G401 (cell line): Measurements from ENCODE around the gene IL31. TPM values are rescaled to one million over a fixed set of nuclear protein-coding genes. Genes with fewer than 3 reads are reported as not detected.
A peak's percentile ranks its signal among the peaks of the same experiment; 100 is the strongest.
"Not testable (repeated sequence)": the region's sequence is repeated elsewhere in the genome, so short reads cannot be mapped to it uniquely, and the experiment has no call there.

Experiments
- DNase-seq: peaks from one replicate; pipeline ENCODE4 v3.0.0-alpha.2; 2015; ENCODE audit warnings: low spot score
- in situ Hi-C: cut with HindIII; loops from 2 replicates; pipeline ENCODE4 v1.10.0; 2016; ENCODE audit warnings: low sequenced_read_pairs, mixed read lengths
- total RNA-seq: library from RNA; depleted of rRNA; stranded (reverse); fragments of >200 nt; shearing (Covaris generic); gene quantifications from 2 replicates; pipeline ENCODE4 v1.2.3, GENCODE V29; 2014

Gene IL31
- total RNA-seq, 1 experiment from 2014 or later: not detected

DNA sequence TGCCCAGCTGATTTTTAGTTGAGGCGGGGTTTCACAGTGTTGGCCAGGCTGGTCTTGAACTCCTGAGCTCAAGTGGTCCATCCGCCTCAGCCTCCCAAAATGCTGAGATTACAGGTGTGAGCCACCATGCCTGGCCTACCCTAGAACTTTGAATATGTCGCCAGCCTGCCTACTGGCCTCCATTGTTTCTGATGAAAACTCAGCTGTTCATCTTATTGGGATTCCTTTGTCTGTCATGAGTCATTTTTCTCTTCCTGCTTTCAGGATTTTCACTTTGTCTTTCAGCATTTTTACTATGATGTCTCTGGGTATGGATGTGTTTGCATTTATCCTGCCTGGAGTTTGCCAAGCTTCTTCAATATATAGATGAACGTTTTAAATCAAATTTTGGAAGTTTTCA lies 21.4 kb upstream of the IL31 start:
- DNase-seq: no peak
- in situ Hi-C loops: no loop called here

DNA sequence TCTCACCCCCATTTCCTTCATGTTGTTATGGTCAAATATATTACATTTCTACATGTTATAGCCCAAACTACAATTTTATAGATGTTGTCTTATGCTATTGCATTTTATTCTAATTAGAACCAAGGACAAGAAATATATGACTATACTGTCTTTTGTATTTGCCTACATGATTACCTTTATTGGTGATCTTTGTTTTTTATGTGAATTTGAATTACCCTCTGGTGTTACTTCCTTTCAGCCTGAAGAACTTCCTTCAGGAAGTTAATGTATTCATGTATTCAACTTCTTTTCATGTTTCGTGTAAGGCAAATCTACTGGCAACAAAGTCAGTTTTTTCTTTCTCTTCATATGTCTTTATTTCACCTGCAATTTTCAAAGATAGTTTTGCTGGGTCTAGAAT lies 20.8 kb upstream of the IL31 start:
- DNase-seq: no peak
- in situ Hi-C loops: no loop called here

DNA sequence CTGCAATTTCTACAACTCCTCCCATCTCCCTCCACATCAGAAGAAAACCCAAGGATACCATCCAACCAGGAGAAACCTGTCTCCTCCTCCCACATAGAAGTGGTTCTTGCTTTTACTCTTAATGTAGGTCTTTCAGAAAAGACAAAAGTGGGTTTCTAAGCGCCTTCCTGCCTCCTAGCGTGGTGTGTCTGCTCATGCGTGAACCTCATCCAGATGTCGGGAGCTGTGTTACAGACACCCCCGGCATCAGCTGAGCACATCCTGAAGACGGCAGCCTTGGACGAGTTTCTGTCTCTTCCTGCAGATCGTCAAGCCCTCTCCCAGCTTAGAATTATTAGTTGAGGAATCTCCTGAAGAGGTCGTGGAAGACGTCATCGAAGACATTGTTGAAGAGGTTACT lies 18.4 kb upstream of the IL31 start:
- DNase-seq: no peak
- in situ Hi-C loops: no loop called here

DNA sequence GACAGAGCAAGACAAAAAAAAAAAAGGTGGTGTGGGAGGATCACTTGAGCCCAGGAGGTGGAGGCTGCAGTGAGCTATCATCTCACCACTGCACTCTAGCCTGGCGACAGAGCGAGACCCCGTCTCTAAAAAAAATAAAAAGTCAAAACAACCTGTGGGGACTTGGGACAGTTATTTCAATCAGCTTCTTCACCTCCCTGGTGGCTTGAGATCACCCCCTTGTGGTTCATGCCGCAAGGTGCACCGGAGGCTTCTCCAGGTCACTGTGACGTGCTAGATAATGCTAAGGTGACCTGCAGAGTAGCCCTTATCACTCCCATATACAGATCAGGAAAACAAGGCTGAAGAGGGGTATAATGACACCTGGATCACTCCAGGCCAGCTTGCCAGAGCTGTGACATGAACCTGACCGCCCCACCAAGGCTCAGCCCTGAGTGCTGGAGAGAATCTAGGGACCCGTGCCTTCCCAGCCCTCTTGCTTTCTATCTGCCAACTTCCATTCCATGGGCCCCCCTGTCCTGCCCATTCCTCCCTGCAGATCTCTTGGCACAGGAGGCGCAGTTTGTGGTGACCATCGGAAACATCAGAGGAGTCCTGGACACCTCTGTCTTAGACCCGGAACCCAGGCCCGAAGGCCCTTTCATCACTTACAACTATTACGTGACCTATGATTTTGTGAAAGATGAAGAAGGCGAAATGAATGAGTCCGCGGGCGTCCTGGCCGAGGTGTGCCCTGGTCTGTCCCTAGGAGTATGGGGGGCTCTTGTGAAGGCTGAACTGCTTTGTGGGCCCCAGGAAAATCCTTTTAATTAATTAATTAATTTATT lies 17.0 kb upstream of the IL31 start:
- in situ Hi-C loops: no loop called here

DNA sequence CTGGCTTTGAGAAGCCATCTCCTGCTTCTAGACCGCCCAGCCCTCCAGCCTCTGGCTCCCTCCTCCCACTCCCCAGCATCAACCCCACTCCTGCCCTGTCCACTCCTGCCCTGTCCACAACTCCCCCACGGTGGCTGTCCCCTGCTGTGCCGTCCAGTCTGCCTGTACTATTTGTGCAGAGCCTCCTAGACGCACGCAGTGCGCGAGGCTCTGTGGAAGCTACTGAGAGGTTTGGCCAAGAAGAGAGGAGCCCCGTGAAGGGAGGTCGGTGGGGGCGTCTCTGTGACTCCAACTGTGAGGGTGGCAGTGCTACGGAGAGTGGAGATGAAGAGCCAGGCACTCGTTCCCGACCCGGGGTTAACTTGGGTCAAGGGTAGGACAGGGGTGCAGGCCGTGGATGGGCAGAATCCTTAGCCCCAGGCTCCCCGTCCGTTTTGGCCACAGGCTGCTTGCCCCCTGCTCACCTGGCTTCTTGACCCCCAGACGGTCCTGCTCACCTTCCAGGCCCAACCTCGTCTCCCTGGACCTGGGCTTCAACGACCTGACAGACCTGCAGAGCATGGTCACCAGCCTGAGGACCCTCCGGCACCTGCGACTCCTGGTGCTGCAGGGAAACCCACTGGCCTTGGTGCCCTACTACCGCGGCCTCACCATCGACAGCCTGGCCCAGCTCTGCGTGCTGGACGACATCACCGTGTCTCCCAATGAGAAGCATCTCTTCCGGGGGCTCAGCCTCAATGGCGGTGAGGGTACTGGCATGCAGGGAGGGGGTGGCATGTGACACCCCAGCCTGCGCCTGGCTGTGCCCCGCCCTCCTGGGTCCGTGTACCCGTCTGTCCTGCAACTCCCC lies 15.8 kb upstream of the IL31 start:
- DNase-seq: no peak
- in situ Hi-C loops: no loop called here

More for the DNA sequence above, 17.0 kb upstream of the IL31 start:
- DNase-seq: peak; percentile 60

DNA sequence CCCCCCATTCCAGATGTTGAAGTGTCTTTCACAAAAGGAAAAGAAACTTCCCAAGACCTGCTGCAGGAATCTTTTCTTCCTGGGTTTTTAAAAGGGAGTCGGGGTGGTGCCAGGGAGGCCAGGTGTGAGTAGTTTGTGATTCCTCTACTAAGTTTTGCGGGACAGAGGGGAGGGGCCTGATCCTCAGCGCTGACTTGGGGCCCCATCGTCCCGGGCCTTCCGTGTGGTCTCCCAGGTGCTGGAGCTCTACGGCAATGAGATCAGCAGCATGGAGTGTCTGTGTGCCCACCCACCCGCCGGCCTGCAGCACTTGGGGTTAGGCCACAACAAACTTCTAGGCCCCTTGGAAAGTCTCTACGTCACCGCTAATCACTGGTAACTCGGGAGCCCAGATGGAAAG lies 13.4 kb upstream of the IL31 start:
- DNase-seq: no peak
- in situ Hi-C loops: no loop called here

DNA sequence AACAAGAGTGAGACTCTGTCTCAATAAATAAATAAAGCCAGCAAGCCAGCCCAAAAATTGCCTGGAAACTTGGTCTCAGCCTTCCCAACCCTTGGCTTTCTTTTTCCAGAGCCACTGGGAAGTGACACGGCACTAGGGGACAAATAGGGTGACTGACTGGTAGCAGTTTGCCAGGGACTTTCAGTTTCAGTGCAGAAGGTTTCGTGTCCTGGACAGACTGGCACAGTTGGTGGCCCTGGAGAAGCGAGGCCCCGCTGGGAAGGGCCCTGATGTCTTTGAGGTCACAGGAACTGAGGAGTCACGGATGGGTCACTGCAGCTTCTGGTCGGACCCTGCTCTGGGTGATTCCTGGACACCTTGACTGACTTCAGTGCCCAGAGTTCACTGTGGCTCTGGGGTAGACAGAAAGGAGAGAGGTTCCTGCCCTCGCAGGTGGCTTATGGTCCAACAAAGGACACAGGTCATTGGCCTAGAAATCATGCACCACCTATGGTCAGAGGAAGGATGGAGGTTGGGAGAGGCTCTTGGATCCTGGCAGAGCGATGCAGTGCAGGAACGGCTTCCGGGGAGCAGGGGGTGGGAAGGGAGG lies 11.6 kb upstream of the IL31 start:
- DNase-seq: no peak
- in situ Hi-C loops: no loop called here

DNA sequence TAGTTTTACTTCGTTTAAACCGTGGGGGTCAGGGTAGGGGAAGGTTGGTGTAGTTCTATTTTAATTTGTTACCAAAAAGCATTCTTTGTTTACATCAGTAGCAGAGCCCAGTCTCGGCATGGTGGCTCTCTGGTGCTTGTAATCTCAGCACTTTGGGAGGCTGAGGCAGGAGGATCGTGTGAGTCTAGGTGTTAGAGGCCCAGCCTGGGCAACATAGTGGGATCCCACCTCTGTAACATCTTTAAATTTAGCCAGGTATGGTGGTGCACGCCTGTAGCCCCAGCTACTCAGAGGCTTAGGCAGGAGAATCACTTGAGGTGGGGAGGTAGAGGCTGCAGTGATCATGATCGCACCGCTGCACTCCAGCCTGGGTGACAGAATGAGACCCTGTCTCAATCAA lies 11.1 kb upstream of the IL31 start:
- in situ Hi-C loops: no loop called here
- no peak for DNase-seq

DNA sequence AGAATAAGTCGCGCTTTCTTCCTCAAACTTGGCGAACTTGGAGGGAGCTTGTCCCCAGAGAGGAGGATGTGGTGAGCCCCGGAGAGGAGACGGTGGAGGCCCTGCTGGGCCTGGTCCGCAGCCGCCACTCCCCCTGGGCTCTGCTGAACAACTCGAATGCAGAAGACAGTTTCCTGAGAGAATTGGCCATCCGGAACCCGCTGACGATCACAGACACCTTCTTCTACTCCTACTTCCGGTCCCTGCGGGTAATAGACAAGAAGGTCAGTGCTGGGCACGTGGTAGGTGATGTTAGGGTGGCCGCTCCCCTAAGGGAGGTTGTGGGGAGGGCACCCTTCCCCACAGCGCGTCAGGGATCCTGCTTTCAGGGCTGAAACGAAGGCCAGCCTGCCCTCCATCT lies 10.5 kb upstream of the IL31 start:
- in situ Hi-C loops: loop anchor here (5.0 kb wide), 1 partner anchor 42 kb away; no protein-coding TSS in a partner anchor
- no peak for DNase-seq

DNA sequence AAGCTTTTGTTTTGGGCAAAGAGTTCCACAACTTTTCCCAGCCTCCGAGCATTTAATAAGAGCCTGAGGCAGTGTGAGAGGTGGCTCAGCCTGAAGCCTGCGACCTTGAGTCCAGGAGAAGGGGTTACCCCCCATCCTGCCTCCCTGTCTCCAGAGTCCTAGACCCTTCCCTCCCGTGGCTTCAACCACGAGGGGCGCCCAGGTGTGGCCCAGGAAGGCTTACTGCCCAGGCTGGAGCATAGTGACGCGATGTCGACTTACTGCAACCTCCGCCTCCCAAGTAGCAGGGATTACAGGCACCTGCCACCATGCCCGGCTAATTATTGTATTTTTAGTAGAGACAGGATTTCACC lies 9.5 kb upstream of the IL31 start:
- in situ Hi-C loops: loop anchor here (5.0 kb wide), 1 partner anchor 41 kb away; no protein-coding TSS in a partner anchor
- DNase-seq: no peak

DNA sequence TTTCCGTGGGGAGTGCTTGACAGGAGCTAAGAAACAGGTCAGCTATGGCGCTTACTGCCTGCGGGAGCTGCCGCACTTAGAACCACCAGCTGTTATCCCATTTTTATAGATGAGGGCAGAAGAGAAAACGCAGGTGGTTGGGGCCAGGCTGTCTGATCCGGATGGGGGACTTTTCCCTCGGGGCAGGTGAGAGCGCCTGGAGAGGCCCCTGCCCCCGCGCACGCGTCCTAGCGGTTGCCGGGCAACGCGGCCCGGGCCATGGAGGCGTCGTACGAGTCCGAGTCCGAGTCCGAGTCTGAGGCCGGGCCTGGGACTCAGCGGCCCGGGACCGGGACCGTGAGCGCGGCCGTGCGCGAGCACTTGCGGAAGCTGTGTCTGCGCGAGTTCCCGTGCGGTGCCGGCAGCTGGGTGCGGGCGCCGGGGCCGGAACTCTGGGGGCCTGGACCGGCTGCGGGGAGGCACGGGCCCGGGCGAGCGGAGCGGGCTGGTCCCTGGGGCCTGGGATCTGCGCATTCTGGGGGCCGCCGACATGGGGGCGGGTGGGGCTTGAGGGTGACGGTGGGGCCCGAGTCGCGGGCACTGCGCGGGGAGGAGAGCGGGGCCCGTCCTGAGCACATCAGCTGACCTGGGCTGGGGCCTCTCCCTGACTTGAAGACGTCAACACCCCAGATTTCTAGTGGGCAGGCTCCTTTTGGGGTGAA lies 9.0 kb upstream of the IL31 start, which contains the start of gene LRRC43:
LRRC43 (plus strand) TSS at position 237 of the 701 bp plus-strand sequence; CDS start at position 259, 22 bp downstream.
- peak; percentile 36 for DNase-seq
- in situ Hi-C loops: loop anchor here (5.0 kb wide), 1 partner anchor 41 kb away; no protein-coding TSS in a partner anchor

DNA sequence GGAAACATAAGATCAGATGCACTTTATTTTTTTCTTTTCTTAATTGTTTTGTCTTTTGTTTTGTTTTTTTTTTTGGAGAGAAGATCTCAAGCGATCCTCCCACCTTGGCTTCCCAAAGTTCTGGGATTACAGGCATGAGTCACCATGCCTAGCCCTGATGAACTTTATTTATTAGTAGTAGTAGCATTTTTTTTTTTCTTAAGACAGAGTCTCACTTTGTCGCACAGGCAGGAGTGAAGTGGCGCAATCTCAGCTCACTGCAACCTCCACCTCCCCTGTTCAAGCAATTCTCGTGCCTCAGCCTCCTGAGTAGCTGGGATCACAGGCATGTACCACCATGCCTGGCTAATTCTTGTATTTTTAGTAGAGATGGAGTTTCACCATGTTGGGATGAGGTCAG lies 2.5 kb upstream of the IL31 start:
- in situ Hi-C loops: not testable (repeated sequence)

DNA sequence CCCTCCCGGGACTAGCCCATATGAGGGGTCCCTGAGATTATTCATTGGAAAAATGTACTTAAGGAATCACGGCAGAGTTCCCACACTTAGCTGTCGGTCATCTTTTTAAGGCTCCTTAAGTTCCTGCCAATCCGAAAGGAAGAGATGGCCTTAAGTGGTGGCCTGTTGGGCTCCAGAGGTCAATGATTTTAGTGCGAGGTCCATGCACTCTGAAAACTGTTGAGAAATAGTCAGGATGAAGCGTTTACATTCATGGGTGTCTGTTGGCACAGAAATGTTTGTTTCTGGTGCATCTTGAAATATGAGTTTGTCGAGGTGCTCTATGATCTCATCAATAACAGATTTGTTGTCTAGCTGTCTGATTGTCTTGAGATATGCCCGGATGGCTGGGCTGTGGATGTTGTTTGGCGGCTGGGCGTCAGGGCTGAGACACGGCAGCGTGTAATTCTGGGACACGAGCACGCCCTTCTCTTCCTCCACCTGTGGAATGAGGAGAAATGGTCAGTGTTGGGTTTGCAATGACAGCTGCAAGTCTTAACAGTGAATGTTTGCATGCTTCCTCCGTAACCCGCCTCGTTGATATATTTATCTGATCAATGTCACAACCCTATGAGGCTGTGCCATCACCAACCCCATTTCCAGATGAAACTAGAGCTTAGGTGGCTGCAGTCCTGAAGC lies 1.6 kb downstream of the IL31 start:
- in situ Hi-C loops: no loop called here
- no peak for DNase-seq

More for the DNA sequence above, 2.5 kb upstream of the IL31 start:
- DNase-seq: not testable (repeated sequence)

DNA sequence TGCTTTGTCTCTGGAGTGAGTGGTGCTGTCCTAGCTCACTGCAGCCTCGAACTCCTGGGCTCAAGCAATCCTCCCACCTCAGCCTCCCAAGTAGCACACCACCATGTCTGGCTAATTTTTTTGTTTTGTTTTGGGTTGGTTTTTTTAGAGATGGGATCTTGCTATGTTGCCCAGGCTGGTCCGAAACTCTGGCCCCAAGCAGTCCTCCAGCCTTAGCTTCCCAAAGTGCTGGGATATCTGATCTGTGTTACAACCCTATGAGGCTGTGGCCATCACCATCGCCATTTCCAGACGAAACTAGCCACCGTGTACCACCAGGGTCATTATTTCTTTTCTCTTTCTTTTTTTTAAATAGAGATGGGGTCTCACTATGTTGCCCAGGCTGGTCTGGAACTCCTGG lies 2.6 kb downstream of the IL31 start:
- in situ Hi-C loops: no loop called here
- no peak for DNase-seq

DNA sequence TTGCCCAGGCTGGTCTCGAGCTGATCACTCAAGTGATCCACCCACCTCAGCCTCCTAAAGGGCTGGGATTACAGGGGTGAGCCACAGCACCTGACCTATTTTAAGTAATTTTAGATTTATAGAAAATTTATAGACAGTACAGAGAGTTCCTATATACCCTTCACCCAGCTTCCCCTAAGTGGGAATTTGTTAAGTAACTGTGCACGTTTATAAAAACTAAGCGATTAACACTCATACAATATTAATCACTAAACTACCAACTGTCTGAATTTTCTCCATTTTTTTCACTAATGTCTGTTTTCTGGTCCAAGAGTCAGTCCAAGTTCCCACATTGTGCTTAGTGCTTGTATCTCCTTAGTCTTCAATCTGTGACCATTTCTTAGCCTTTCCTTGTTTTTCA lies 5.5 kb downstream of the IL31 start:
- no peak for DNase-seq
- in situ Hi-C loops: no loop called here

DNA sequence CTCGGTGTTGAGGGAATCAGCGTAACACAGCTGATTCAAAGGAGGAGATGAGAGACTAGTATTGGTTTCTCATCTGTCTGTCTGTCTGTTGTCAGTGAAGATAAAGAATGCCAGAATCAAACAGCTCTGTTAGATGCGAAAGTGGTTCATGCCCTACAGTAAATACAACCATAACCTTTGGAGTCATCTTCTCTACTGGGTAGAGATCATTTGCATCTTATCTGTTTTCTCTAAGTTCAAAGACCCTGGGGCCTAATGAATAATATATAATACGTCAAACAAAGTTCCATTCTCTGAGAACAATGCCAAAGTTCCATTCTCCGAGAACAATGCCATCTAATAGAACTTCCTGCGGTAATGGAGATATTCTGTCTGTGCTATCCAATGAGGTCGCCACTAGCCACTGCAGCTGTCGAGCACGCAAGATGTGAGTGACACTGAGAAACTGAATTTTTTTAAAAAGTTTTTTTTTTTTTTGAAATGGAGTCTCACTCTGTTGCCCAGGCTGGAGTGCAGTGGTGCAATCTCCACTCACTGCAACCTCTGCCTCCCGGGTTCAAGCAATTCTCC lies 6.6 kb downstream of the IL31 start:
- in situ Hi-C loops: no loop called here
- no peak for DNase-seq

DNA sequence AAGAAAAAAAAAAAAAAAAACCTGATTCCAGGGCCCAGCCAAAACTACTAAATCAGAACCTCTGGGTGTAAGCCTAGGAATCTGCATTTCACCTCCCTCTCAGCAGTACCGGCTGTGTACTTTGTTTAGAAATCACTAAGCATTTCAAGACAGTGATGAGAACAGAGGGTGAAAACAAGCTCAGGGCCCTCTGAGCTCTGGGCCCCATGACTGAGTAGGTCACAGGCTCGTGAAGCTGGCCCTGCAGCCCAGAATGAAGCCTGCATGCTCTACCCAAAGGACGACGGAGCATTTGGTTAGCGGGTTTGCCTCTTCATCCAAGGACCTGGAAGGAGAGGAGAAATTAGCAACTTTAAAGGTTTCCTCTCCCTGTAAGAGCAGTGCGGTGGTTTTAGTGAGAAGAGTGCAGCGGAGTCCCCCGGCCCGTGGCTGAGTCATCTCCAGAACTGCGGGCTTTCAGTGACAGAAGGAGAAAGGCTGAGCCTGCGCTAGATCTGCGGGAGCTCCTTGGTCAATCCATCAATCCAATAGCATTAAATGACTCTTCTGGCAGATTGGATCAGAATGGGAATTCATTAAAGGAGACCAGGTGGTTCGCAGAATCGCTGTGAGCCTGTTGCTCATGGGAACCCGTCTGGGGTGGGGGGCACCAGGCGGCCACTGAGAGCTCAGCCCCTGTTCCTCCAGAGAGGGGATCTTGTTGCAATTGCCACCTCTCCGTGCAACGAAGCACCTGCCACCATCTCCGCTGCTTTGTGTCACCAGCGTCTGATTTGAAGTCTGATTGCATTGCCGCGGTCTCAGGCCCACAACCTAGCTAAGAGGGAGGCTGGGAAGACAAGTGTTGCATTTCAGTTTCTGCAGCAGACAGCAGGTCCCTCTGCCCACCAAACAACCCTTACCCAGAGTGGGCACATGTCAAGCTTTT lies 7.3 kb downstream of the IL31 start:
- in situ Hi-C loops: no loop called here
- no peak for DNase-seq
